T-cell (primary cell): ENCODE data around the gene RPL37. TPM values are rescaled to one million over a fixed set of nuclear protein-coding genes. Genes with fewer than 3 reads are reported as not detected.

Experiments used
- ATAC-seq, 4 experiments: fragments of 200-7000 bp in 3 of 4; fragments of 150-1000 bp in 1 of 4; cut with Tn5 transposase; replicated peaks in 1 of 4; 1 replicate in 3 of 4; 2 replicates in 1 of 4; pipeline ENCODE4 v1.10.0; 2021; ENCODE audit warnings: moderate library complexity in 3 of 4, mild to moderate bottlenecking in 2 of 4, moderate number of reproducible peaks in 1 of 4
- CTCF ChIA-PET, 2 donors: fragments of 300-600 bp; sonication (Branson Sonifier 250); formaldehyde crosslinking; loops; one replicate each; lab custom pipeline; 2022; ENCODE audit warnings: antibody characterized with exemption in 2 of 2; lab: Charles Lee
- POLR2A ChIA-PET, 2 donors: fragments of 300-600 bp; sonication (Branson Sonifier 250); formaldehyde crosslinking; loops; one replicate each; lab custom pipeline; 2022; ENCODE audit warnings: antibody characterized with exemption in 2 of 2; lab: Charles Lee
- DNase-seq, 35 experiments: peaks; one replicate each; pipeline versions ENCODE4 v3.0.0 to v3.0.0-alpha.2; 2013 to 2023
- H3K27ac ChIP-seq: one replicate; pipeline ENCODE4 v1.5.1; 2013; ENCODE audit warnings: low read length
- H3K27me3 ChIP-seq, 2 experiments: replicated peaks in 1 of 2; 1 replicate in 1 of 2; 2 replicates in 1 of 2; pipeline versions ENCODE4 v1.6.1 to v1.7.0; 2013; ENCODE audit warnings: low read length in 1 of 2, mixed read lengths in 1 of 2; ENCODE audit not compliant: control insufficient read depth in 2 of 2, insufficient read depth in 2 of 2; ENCODE audit errors: extremely low read depth in 1 of 2
- H3K36me3 ChIP-seq, 2 donors: 1 replicate in 1 of 2; 2 replicates in 1 of 2; pipeline versions ENCODE4 v1.6.1 to v1.7.0; 2013; ENCODE audit warnings: low read length in 1 of 2; ENCODE audit not compliant: control insufficient read depth in 2 of 2, insufficient read depth in 1 of 2; ENCODE audit errors: extremely low read depth in 1 of 2
- H3K4me1 ChIP-seq, 2 experiments: 1 replicate in 1 of 2; 2 replicates in 1 of 2; pipeline versions ENCODE4 v1.6.1 to v1.7.0; 2013; ENCODE audit warnings: low read length in 2 of 2, mixed read lengths in 1 of 2; ENCODE audit not compliant: insufficient read depth in 2 of 2, control insufficient read depth in 1 of 2; ENCODE audit errors: extremely low read depth in 1 of 2
- H3K4me3 ChIP-seq, 2 donors: 1 replicate in 1 of 2; 2 replicates in 1 of 2; pipeline versions ENCODE4 v1.5.1 to v1.7.0; 2013; ENCODE audit warnings: mild to moderate bottlenecking in 2 of 2, low read length in 1 of 2, moderate library complexity in 1 of 2; ENCODE audit not compliant: control insufficient read depth in 1 of 2; ENCODE audit errors: extremely low read depth in 1 of 2
- H3K9me3 ChIP-seq: 2 replicates; pipeline ENCODE4 v1.7.0; 2013
- H3K27ac Mint-ChIP-seq, 2 donors: one replicate each; pipeline ENCODE4 v1.8.0; 2020 to 2021; ENCODE audit warnings: mild to moderate bottlenecking in 2 of 2, mixed read lengths in 2 of 2
- H3K27me3 Mint-ChIP-seq, 2 donors: one replicate each; pipeline ENCODE4 v1.8.0; 2021 to 2022; ENCODE audit warnings: mixed read lengths in 2 of 2
- H3K36me3 Mint-ChIP-seq: one replicate; pipeline ENCODE4 v1.8.0; 2021; ENCODE audit warnings: mixed read lengths
- H3K4me1 Mint-ChIP-seq, 3 donors: one replicate each; pipeline ENCODE4 v1.8.0; 2020 to 2022; ENCODE audit warnings: mixed read lengths in 3 of 3, mild to moderate bottlenecking in 1 of 3
- H3K4me3 Mint-ChIP-seq, 3 donors: one replicate each; pipeline ENCODE4 v1.8.0; 2020 to 2022; ENCODE audit warnings: mild to moderate bottlenecking in 3 of 3, mixed read lengths in 3 of 3, moderate library complexity in 3 of 3
- H3K9me3 Mint-ChIP-seq, 3 donors: one replicate each; pipeline ENCODE4 v1.8.0; 2020 to 2022; ENCODE audit warnings: mixed read lengths in 3 of 3
- WGBS: methylation state at CpG from one replicate; pipeline ENCODE4 v1.1.5; 2013; ENCODE audit warnings: missing lambda C conversion rate; ENCODE audit not compliant: insufficient coverage; 5-methylcytosine and 5-hydroxymethylcytosine counted together
- total RNA-seq, 35 experiments: library from RNA in 6 of 35; stranded (reverse) in 6 of 35; fragments of 120-200 nt in 1 of 35; gene quantifications; one replicate each; pipeline versions ENCODE4 v1.2.1 to v1.2.4 and lab custom pipeline; 2013 to 2026

The RPL37 gene
- total RNA-seq, 5 donors from 2014 or later (not counting 1 experiment from before 2014, with no cell fraction given), result 2,003 to 2,190 (median 2,100) TPM

GRCh38 chr5:40780858-40781257 lies 54.2 kb downstream of the RPL37 start:
- no peaks in the 10 kb centered on the region for H3K4me1 ChIP-seq
- no peaks in the 10 kb centered on the region for H3K9me3 ChIP-seq
- no peak for ATAC-seq
- no peak overlapping the region for H3K27ac ChIP-seq
- H3K36me3 Mint-ChIP-seq, result peaks cover 17% of the 10 kb centered on the region
- H3K36me3 ChIP-seq, result peaks cover 0 to 10% of the 10 kb centered on the region in 2 donors
- no peaks in the 10 kb centered on the region for H3K27me3 ChIP-seq
- no peak for DNase-seq
- ChIA-PET POLR2A (no interaction called here), CTCF (no interaction called here)
- no peak overlapping the region for H3K4me3 Mint-ChIP-seq
- no peak overlapping the region for H3K4me3 ChIP-seq
- H3K27me3 Mint-ChIP-seq, result no peaks in the 10 kb centered on the region
- no peaks in the 10 kb centered on the region for H3K9me3 Mint-ChIP-seq
- H3K27ac Mint-ChIP-seq, result no peak overlapping the region
- H3K4me1 Mint-ChIP-seq, result peaks cover 53 to 67% (median 61%) of the 10 kb centered on the region in 3 donors
- WGBS, result no CpG with 5 or more reads among the region's 3 CpGs

GRCh38 chr5:40780199-40780598 lies 54.8 kb downstream of the RPL37 start:
- H3K4me3 Mint-ChIP-seq, result no peak overlapping the region

GRCh38 chr5:40779561-40779960 lies 55.5 kb downstream of the RPL37 start:
- Histone ChIP-seq H3K9me3 (no peaks in the 10 kb centered on the region), H3K36me3 (peaks cover 0 to 23% of the 10 kb centered on the region in 2 donors), H3K4me1 (no peaks in the 10 kb centered on the region), H3K27me3 (no peaks in the 10 kb centered on the region), H3K4me3 (no peak overlapping the region), H3K27ac (no peak overlapping the region)
- Mint-ChIP-seq H3K4me1 (peaks cover 45 to 60% (median 55%) of the 10 kb centered on the region in 3 donors), H3K27me3 (no peaks in the 10 kb centered on the region), H3K27ac (no peak overlapping the region), H3K36me3 (peaks cover 21% of the 10 kb centered on the region), H3K4me3 (no peak overlapping the region), H3K9me3 (no peaks in the 10 kb centered on the region)
- POLR2A ChIA-PET, result interaction anchor here in 1 of 2 donors (0.6 kb wide), 1 partner anchor 19 kb away, joined by 7 read pairs; no protein-coding TSS in a partner anchor
- DNase-seq (no peak), ATAC-seq (no peak)
- CTCF ChIA-PET, result no interaction called here
- 100% methylated on average over 1 of the region's 6 CpGs for WGBS

More at GRCh38 chr5:40780199-40780598, 54.8 kb downstream of the RPL37 start:
- no peak overlapping the region for H3K27ac ChIP-seq
- Mint-ChIP-seq H3K27me3 (no peaks in the 10 kb centered on the region), H3K4me1 (peaks cover 48 to 62% (median 57%) of the 10 kb centered on the region in 3 donors), H3K36me3 (peaks cover 19% of the 10 kb centered on the region), H3K27ac (no peak overlapping the region), H3K9me3 (no peaks in the 10 kb centered on the region)
- H3K4me3 ChIP-seq, result no peak overlapping the region
- H3K27me3 ChIP-seq, result no peaks in the 10 kb centered on the region
- ChIA-PET CTCF (no interaction called here), POLR2A (interaction anchor here in 1 of 2 donors (0.6 kb wide), 1 partner anchor 19 kb away, joined by 7 read pairs; no protein-coding TSS in a partner anchor)
- H3K36me3 ChIP-seq, result peaks cover 0 to 17% of the 10 kb centered on the region in 2 donors
- H3K9me3 ChIP-seq, result no peaks in the 10 kb centered on the region
- DNase-seq (no peak), ATAC-seq (no peak)
- H3K4me1 ChIP-seq, result no peaks in the 10 kb centered on the region
- 100% methylated on average over 2 of the region's 5 CpGs for WGBS

- H3K9me3 Mint-ChIP-seq, result no peaks in the 10 kb centered on the region
- POLR2A ChIA-PET, result interaction anchor here in 1 of 2 donors (1.0 kb wide), 1 partner anchor 10 kb away, joined by 3 read pairs; no protein-coding TSS in a partner anchor
- no peaks in the 10 kb centered on the region for H3K27me3 Mint-ChIP-seq
- Histone ChIP-seq H3K4me1 (no peaks in the 10 kb centered on the region), H3K9me3 (no peaks in the 10 kb centered on the region), H3K27me3 (no peaks in the 10 kb centered on the region), H3K27ac (no peak overlapping the region), H3K4me3 (no peak overlapping the region), H3K36me3 (peaks cover 0 to 31% of the 10 kb centered on the region in 2 donors)
- no CpG with 5 or more reads among the region's 1 CpG for WGBS
- CTCF ChIA-PET, result interaction anchor here in 1 of 2 donors (0.6 to 0.7 kb wide), 2 partner anchors 19 to 972 kb away, joined by 3 to 8 read pairs; no protein-coding TSS in a partner anchor
- H3K36me3 Mint-ChIP-seq, result peaks cover 20% of the 10 kb centered on the region
- ATAC-seq (no peak), DNase-seq (no peak)
- H3K27ac Mint-ChIP-seq, result no peak overlapping the region
- H3K4me3 Mint-ChIP-seq, result no peak overlapping the region
- H3K4me1 Mint-ChIP-seq, result peaks cover 36 to 47% (median 44%) of the 10 kb centered on the region in 3 donors
Measured at GRCh38 chr5:40778133-40778532, 56.9 kb downstream of the RPL37 start.

- POLR2A ChIA-PET, result interaction anchor here in 1 of 2 donors (0.6 kb wide), 1 partner anchor 66 kb away, joined by 5 read pairs; no protein-coding TSS in a partner anchor
- H3K4me3 Mint-ChIP-seq, result no peak overlapping the region
- no peaks in the 10 kb centered on the region for H3K27me3 Mint-ChIP-seq
- peaks cover 20% of the 10 kb centered on the region for H3K36me3 Mint-ChIP-seq
- no CpG with 5 or more reads among the region's 1 CpG for WGBS
- Histone ChIP-seq H3K36me3 (peaks cover 4 to 42% of the 10 kb centered on the region in 2 donors), H3K27me3 (no peaks in the 10 kb centered on the region), H3K27ac (no peak overlapping the region), H3K4me3 (no peak overlapping the region), H3K4me1 (no peaks in the 10 kb centered on the region), H3K9me3 (no peaks in the 10 kb centered on the region)
- CTCF ChIA-PET, result interaction anchor here in 1 of 2 donors (1.0 kb wide), 1 partner anchor 20 kb away, joined by 3 read pairs; no protein-coding TSS in a partner anchor
- ATAC-seq (no peak), DNase-seq (no peak)
- no peaks in the 10 kb centered on the region for H3K9me3 Mint-ChIP-seq
- no peak overlapping the region for H3K27ac Mint-ChIP-seq
- H3K4me1 Mint-ChIP-seq, result peaks cover 23 to 36% (median 31%) of the 10 kb centered on the region in 3 donors
Measured at GRCh38 chr5:40776658-40776977, 58.4 kb downstream of the RPL37 start.

- no peaks in the 10 kb centered on the region for H3K27me3 Mint-ChIP-seq
- POLR2A ChIA-PET, result no interaction called here
- peaks cover 7 to 48% of the 10 kb centered on the region in 2 donors for H3K36me3 ChIP-seq
Measured at GRCh38 chr5:40775846-40776657, 59.0 kb downstream of the RPL37 start.

More at GRCh38 chr5:40775846-40776657, 59.0 kb downstream of the RPL37 start:
- no peak overlapping the region for H3K4me3 ChIP-seq
- H3K4me1 ChIP-seq, result no peaks in the 10 kb centered on the region
- WGBS, result 95% methylated on average over 6 of the region's 6 CpGs
- CTCF ChIA-PET, result interaction anchor here in 1 of 2 donors (1.2 kb wide), 1 partner anchor 24 kb away, joined by 3 read pairs; no protein-coding TSS in a partner anchor
- Mint-ChIP-seq H3K4me3 (no peak overlapping the region), H3K36me3 (peaks cover 20% of the 10 kb centered on the region), H3K9me3 (no peaks in the 10 kb centered on the region), H3K27ac (no peak overlapping the region), H3K4me1 (peaks cover 19 to 30% (median 25%) of the 10 kb centered on the region in 3 donors)
- H3K9me3 ChIP-seq, result no peaks in the 10 kb centered on the region
- H3K27me3 ChIP-seq, result no peaks in the 10 kb centered on the region
- H3K27ac ChIP-seq, result no peak overlapping the region
- DNase-seq (no peak), ATAC-seq (no peak)
